ENCODE results near the gene TSPO2.
A peak's percentile ranks its signal among the peaks of the same experiment; 100 is the strongest.

The TSPO2 gene

GRCh38 chr6:41028561-41029412 lies 13.5 kb upstream of the TSPO2 start:
- Histone ChIP-seq H3K9ac (ENCODE audit: low read length) (peak overlapping the region; percentile 46), H4K20me1 (ENCODE audit: low read depth, low read length) (no peaks in the 10 kb centered on the region), H2AFZ (ENCODE audit: low read depth, low read length, severe bottlenecking) (peak overlapping the region; percentile 91), H3F3A (ENCODE audit: insufficient read depth) (no peaks in the 10 kb centered on the region), H3K79me2 (ENCODE audit: insufficient read depth, low read length) (no peaks in the 10 kb centered on the region), H3K36me3 (ENCODE audit: low read length) (no peaks in the 10 kb centered on the region), H3K9me3 (ENCODE audit: insufficient read depth, low read length) (no peaks in the 10 kb centered on the region), H3K27me3 (ENCODE audit: low read length) (no peaks in the 10 kb centered on the region), H3K4me2 (ENCODE audit: low read depth, low read length, poor library complexity, severe bottlenecking) (peak overlapping the region; percentile 36), H3K9me2 (replicated peaks; ENCODE audit: insufficient read depth, low read length) (no peaks in the 10 kb centered on the region), H3K27ac (ENCODE audit: low read depth, low read length) (no peak overlapping the region), H3K4me3 (ENCODE audit: insufficient read depth, low read length, poor library complexity, severe bottlenecking) (peak overlapping the region; percentile 11)
- TF ChIP-seq, protein P1, sequence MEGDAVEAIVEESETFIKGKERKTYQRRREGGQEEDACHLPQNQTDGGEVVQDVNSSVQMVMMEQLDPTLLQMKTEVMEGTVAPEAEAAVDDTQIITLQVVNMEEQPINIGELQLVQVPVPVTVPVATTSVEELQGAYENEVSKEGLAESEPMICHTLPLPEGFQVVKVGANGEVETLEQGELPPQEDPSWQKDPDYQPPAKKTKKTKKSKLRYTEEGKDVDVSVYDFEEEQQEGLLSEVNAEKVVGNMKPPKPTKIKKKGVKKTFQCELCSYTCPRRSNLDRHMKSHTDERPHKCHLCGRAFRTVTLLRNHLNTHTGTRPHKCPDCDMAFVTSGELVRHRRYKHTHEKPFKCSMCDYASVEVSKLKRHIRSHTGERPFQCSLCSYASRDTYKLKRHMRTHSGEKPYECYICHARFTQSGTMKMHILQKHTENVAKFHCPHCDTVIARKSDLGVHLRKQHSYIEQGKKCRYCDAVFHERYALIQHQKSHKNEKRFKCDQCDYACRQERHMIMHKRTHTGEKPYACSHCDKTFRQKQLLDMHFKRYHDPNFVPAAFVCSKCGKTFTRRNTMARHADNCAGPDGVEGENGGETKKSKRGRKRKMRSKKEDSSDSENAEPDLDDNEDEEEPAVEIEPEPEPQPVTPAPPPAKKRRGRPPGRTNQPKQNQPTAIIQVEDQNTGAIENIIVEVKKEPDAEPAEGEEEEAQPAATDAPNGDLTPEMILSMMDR (IDR thresholded peaks at IDR 0.05; ENCODE audit: insufficient read depth, low read length, poor library complexity, severe bottlenecking), result no peak
- TF ChIP-seq EZH2phosphoT487 (conservative IDR thresholded peaks at IDR 0.05; ENCODE audit: low read length), result no peak

- TF ChIP-seq, protein P1 (IDR thresholded peaks at IDR 0.05; ENCODE audit: insufficient read depth, low read length, poor library complexity, severe bottlenecking), result no peak
- TF ChIP-seq EZH2phosphoT487 (conservative IDR thresholded peaks at IDR 0.05; ENCODE audit: low read length), result no peak
Observed at GRCh38 chr6:41032830-41033229, 9.4 kb upstream of the TSPO2 start.

GRCh38 chr6:41033776-41034175 lies 8.5 kb upstream of the TSPO2 start:
- Histone ChIP-seq H3K79me2 (ENCODE audit: insufficient read depth, low read length) (no peaks in the 10 kb centered on the region), H3K9me3 (ENCODE audit: insufficient read depth, low read length) (no peaks in the 10 kb centered on the region), H3K9ac (ENCODE audit: low read length) (no peak overlapping the region), H3K4me3 (ENCODE audit: insufficient read depth, low read length, poor library complexity, severe bottlenecking) (no peak overlapping the region), H3F3A (ENCODE audit: insufficient read depth) (no peaks in the 10 kb centered on the region), H3K27ac (ENCODE audit: low read depth, low read length) (no peak overlapping the region), H4K20me1 (ENCODE audit: low read depth, low read length) (no peaks in the 10 kb centered on the region), H3K9me2 (replicated peaks; ENCODE audit: insufficient read depth, low read length) (no peaks in the 10 kb centered on the region), H3K4me2 (ENCODE audit: low read depth, low read length, poor library complexity, severe bottlenecking) (no peak overlapping the region), H3K36me3 (ENCODE audit: low read length) (no peaks in the 10 kb centered on the region), H2AFZ (ENCODE audit: low read depth, low read length, severe bottlenecking) (no peak overlapping the region), H3K27me3 (ENCODE audit: low read length) (no peaks in the 10 kb centered on the region)
- TF ChIP-seq, protein P1 (IDR thresholded peaks at IDR 0.05; ENCODE audit: insufficient read depth, low read length, poor library complexity, severe bottlenecking), result no peak
- TF ChIP-seq EZH2phosphoT487 (conservative IDR thresholded peaks at IDR 0.05; ENCODE audit: low read length), result no peak

More at GRCh38 chr6:41032830-41033229, 9.4 kb upstream of the TSPO2 start:
- Histone ChIP-seq H3K79me2 (ENCODE audit: insufficient read depth, low read length) (no peaks in the 10 kb centered on the region), H4K20me1 (ENCODE audit: low read depth, low read length) (no peaks in the 10 kb centered on the region), H2AFZ (ENCODE audit: low read depth, low read length, severe bottlenecking) (no peak overlapping the region), H3K4me2 (ENCODE audit: low read depth, low read length, poor library complexity, severe bottlenecking) (no peak overlapping the region), H3K9me2 (replicated peaks; ENCODE audit: insufficient read depth, low read length) (no peaks in the 10 kb centered on the region), H3K36me3 (ENCODE audit: low read length) (no peaks in the 10 kb centered on the region), H3K27ac (ENCODE audit: low read depth, low read length) (no peak overlapping the region), H3K4me3 (ENCODE audit: insufficient read depth, low read length, poor library complexity, severe bottlenecking) (no peak overlapping the region), H3K9me3 (ENCODE audit: insufficient read depth, low read length) (no peaks in the 10 kb centered on the region), H3F3A (ENCODE audit: insufficient read depth) (no peaks in the 10 kb centered on the region), H3K9ac (ENCODE audit: low read length) (no peak overlapping the region), H3K27me3 (ENCODE audit: low read length) (no peaks in the 10 kb centered on the region)
